Astrocyte of the spinal cord (primary cell): ENCODE measurements around the gene PIEZO1.

ENCODE experiments used
- DNase-seq: peaks from one replicate; pipeline ENCODE4 v3.0.0; 2011; ENCODE audit warnings: low read depth, low spot score
- H3K4me3 ChIP-seq: 2 replicates; pipeline ENCODE4 v1.5.1; 2011; ENCODE audit warnings: low read depth, mild to moderate bottlenecking, low read length, moderate library complexity
- CTCF ChIP-seq: IDR thresholded peaks from 2 replicates; pipeline ENCODE4 v1.5.1; 2012; ENCODE audit warnings: low read depth, mild to moderate bottlenecking, low read length, inconsistent platforms
- in situ Hi-C: cut with HindIII; loops from 2 replicates; pipeline ENCODE4 v1.10.0; 2017; ENCODE audit warnings: low sequenced_read_pairs

Gene PIEZO1

DNA sequence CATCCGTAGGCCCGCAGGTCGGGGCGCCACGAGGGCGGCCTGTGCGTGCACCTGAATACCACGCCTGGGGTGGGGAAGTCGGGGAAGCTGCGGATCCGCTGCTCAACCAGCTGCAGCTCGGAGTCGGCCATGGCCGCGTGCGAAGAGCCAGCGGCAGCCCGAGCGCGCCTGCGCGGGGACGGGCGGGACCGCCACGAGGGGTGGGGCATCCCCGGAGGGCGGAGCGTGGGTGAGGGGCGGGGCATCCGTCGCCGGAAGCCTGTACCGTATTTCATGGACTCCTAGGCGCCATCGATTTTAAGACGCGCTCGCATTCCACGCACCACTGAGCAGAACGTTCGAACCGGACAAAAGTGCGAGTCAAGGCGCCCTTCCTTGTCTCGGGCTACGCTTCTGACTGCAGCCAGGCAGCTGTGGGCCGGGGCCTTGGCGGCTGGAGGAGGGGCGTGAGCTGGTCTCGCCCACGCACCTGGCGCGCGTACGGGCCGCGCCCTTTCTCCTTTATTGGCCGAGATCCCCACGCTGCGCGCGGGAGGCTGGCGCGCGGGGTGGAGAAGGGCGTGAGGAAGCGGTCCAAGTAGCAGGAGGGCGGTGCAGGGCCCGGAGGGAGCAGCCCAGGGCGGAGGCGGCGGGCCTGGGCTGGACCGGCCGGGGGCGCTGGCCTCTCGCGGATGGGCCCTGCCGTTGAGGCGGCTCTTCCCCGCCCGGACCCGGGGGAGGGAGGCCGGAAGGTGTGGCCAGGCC, 26.9 kb upstream of the PIEZO1 start, which contains the start of gene APRT:
Gene APRT (minus strand): TSS at position 160 of the 744 bp plus-strand sequence. CDS start 29 bp downstream, at position 131.
- peak; percentile 94 for DNase-seq
- H3K4me3 ChIP-seq, result peak within 1 kb of the TSS; percentile 61
- in situ Hi-C loops, result no loop called here
- peak; percentile 21 for TF ChIP-seq CTCF

GRCh38 chr16:88810912-88811768, 26.1 kb upstream of the PIEZO1 start:
- in situ Hi-C loops, result no loop called here
- H3K4me3 ChIP-seq, result peak overlapping the region; percentile 61
- no peak for TF ChIP-seq CTCF
- peak; percentile 80 for DNase-seq

DNA sequence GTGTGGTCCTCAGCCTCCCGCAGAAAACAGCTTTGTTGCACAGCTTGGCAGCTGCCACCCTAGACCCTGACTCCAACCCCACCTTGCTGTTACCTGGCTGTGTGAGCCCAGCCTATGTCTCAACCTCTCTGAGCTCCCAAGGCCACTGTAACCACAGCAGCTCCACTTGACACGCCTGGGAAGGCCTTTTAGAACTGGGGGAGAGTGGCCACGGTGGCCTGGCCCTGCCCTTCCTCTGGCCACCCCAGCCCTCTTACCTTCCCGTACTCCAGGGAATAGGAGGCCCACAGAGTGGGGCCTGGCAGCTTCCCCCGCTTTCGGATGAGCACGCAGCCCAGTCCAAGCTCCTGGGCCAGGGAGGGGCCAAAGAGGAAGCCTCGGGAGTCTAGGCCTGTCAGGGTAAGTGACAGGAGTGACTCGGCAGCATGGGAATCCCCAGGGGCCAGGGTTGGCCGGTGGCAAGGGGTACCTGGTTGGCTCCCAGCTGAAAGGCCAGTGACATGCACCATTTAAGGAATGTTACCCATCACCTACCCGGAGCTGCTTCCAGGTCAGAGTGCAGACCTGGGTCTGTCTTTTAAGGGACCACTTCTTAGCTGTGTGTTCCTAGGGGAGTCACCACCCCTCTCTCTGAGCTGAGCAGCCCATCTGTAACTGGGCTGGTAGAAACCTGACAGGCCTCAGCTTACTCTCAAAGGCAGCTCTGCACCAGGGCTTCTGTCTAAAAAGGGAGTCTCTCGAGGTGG, 25.3 kb upstream of the PIEZO1 start:
- H3K4me3 ChIP-seq, result peak overlapping the region; percentile 61
- TF ChIP-seq CTCF, result no peak
- in situ Hi-C loops, result no loop called here
- DNase-seq, result no peak

- no peak for TF ChIP-seq CTCF
- H3K4me3 ChIP-seq, result no peak overlapping the region
- in situ Hi-C loops, result no loop called here
- no peak for DNase-seq
Observed at GRCh38 chr16:88809676-88810165, 24.7 kb upstream of the PIEZO1 start.

- TF ChIP-seq CTCF, result no peak
- H3K4me3 ChIP-seq, result no peak overlapping the region
- in situ Hi-C loops, result no loop called here
- no peak for DNase-seq
Observed at GRCh38 chr16:88809068-88809675, 24.2 kb upstream of the PIEZO1 start.
